MCF 10A (cell line): ENCODE results near the gene PHLPP1. TPM values are rescaled to one million over a fixed set of nuclear protein-coding genes. Genes with fewer than 3 reads are reported as not detected.

Experiments used
- BruUV-seq: library from RNA; stranded (reverse); fragments of 400-500 nt; replicated peaks from 2 replicates; lab custom pipeline; 2021; lab: Mats Ljungman, UMichigan
- CTCF ChIA-PET: fragments of 300-600 bp; sonication (Branson Sonifier 250); formaldehyde crosslinking; extraction: SDS; loops from one replicate; lab custom pipeline; 2021; ENCODE audit warnings: antibody characterized with exemption, inconsistent platforms; lab: Yijun Ruan, JAX
- POLR2A ChIA-PET: fragments of 300-600, 350-650 bp; sonication (Branson Sonifier 250); formaldehyde crosslinking; extraction: SDS; loops from one replicate; lab custom pipeline; 2020; ENCODE audit warnings: antibody characterized with exemption, inconsistent platforms; lab: Yijun Ruan, JAX
- DNase-seq: peaks from one replicate; pipeline ENCODE4 v3.0.0-alpha.2; 2018; ENCODE audit not compliant: unreplicated experiment
- H3K27ac Mint-ChIP-seq: one replicate; pipeline ENCODE4 v1.8.0; 2022; ENCODE audit warnings: mild to moderate bottlenecking, low read depth, mixed read lengths; ENCODE audit not compliant: unreplicated experiment
- H3K27me3 Mint-ChIP-seq: one replicate; pipeline ENCODE4 v1.8.0; 2022; ENCODE audit warnings: mixed read lengths; ENCODE audit not compliant: insufficient read depth, unreplicated experiment
- H3K36me3 Mint-ChIP-seq: one replicate; pipeline ENCODE4 v1.8.0; 2022; ENCODE audit warnings: mild to moderate bottlenecking, moderate library complexity, mixed read lengths; ENCODE audit not compliant: insufficient read depth, unreplicated experiment
- H3K4me1 Mint-ChIP-seq: one replicate; pipeline ENCODE4 v1.8.0; 2022; ENCODE audit warnings: mixed read lengths; ENCODE audit not compliant: insufficient read depth, unreplicated experiment
- H3K4me3 Mint-ChIP-seq: one replicate; pipeline ENCODE4 v1.8.0; 2022; ENCODE audit warnings: mild to moderate bottlenecking, moderate library complexity, mixed read lengths; ENCODE audit not compliant: unreplicated experiment
- H3K9me3 Mint-ChIP-seq: one replicate; pipeline ENCODE4 v1.8.0; 2022; ENCODE audit warnings: mixed read lengths; ENCODE audit not compliant: unreplicated experiment
- CTCF ChIP-seq: fragments of 200-600 bp; IDR thresholded peaks from one replicate; pipeline ENCODE4 v1.8.0; 2022; ENCODE audit warnings: antibody characterized with exemption, mild to moderate bottlenecking; ENCODE audit not compliant: unreplicated experiment
- intact Hi-C: fragments of 100-400 bp; cut with micrococcal nuclease; formaldehyde crosslinking; loops from 2 replicates; pipeline ENCODE4 v1.14.1; 2022
- total RNA-seq: library from RNA; stranded (reverse); gene quantifications from 2 replicates; pipeline ENCODE4 v1.2.3, GENCODE V29; 2022

Gene PHLPP1
- total RNA-seq, 1 experiment from 2014 or later = 13.1 TPM

- ChIA-PET CTCF (interaction anchor here (1.2 kb wide), 1 partner anchor 15 kb away, joined by 4 read pairs; no protein-coding TSS in a partner anchor), POLR2A (interaction anchor here (1.0 kb wide), 1 partner anchor 21 kb away, joined by 3 read pairs; no protein-coding TSS in a partner anchor)
- Mint-ChIP-seq H3K4me3 (no peak overlapping the region), H3K27ac (no peak overlapping the region), H3K9me3 (no peaks in the 10 kb centered on the region), H3K36me3 (no peaks in the 10 kb centered on the region), H3K4me1 (peaks cover 39% of the 10 kb centered on the region), H3K27me3 (no peaks in the 10 kb centered on the region)
- no peak for DNase-seq
- no peak for TF ChIP-seq CTCF
- BruUV-seq = no TSS peak
- intact Hi-C loops = no loop called here
Observed at GRCh38 chr18:62788111-62788510, 72.8 kb downstream of the PHLPP1 start.

- BruUV-seq = no TSS peak
- H3K27ac Mint-ChIP-seq = no peak overlapping the region
- intact Hi-C loops = no loop called here
Observed at GRCh38 chr18:62788876-62789275, 73.5 kb downstream of the PHLPP1 start.

GRCh38 chr18:62790871-62791772, 75.8 kb downstream of the PHLPP1 start:
- no peaks in the 10 kb centered on the region for H3K9me3 Mint-ChIP-seq
- no peak overlapping the region for H3K27ac Mint-ChIP-seq
- no peaks in the 10 kb centered on the region for H3K27me3 Mint-ChIP-seq
- CTCF ChIA-PET = interaction anchor here (0.6 to 1.2 kb wide), 4 partner anchors 10 to 207 kb away, joined by 3 to 4 read pairs (median 3); no protein-coding TSS in a partner anchor
- H3K4me3 Mint-ChIP-seq = no peak overlapping the region
- no peaks in the 10 kb centered on the region for H3K36me3 Mint-ChIP-seq
- POLR2A ChIA-PET = interaction anchor here (0.9 to 2.1 kb wide), 5 partner anchors 9 to 75 kb away, joined by 3 to 18 read pairs (median 3); partner anchors contain the start of gene PHLPP1
- DNase-seq = no peak
- no peak for TF ChIP-seq CTCF
- H3K4me1 Mint-ChIP-seq = peaks cover 24% of the 10 kb centered on the region
- BruUV-seq = no TSS peak
- intact Hi-C loops = no loop called here

More at GRCh38 chr18:62788876-62789275, 73.5 kb downstream of the PHLPP1 start:
- DNase-seq = no peak
- ChIA-PET POLR2A (interaction anchor here (0.8 to 1.8 kb wide), 5 partner anchors 11 to 67 kb away, joined by 3 to 6 read pairs (median 3); no protein-coding TSS in a partner anchor), CTCF (interaction anchor here (0.7 to 1.2 kb wide), 3 partner anchors 13 to 47 kb away, joined by 4 to 6 read pairs (median 4); no protein-coding TSS in a partner anchor)
- Mint-ChIP-seq H3K36me3 (no peaks in the 10 kb centered on the region), H3K4me3 (no peak overlapping the region), H3K9me3 (no peaks in the 10 kb centered on the region), H3K27me3 (no peaks in the 10 kb centered on the region), H3K4me1 (peaks cover 33% of the 10 kb centered on the region)
- no peak for TF ChIP-seq CTCF

- Mint-ChIP-seq H3K9me3 (no peaks in the 10 kb centered on the region), H3K27ac (no peak overlapping the region), H3K36me3 (no peaks in the 10 kb centered on the region), H3K27me3 (no peaks in the 10 kb centered on the region), H3K4me1 (peaks cover 24% of the 10 kb centered on the region), H3K4me3 (no peak overlapping the region)
- no peak for DNase-seq
- intact Hi-C loops = no loop called here
- CTCF ChIA-PET = interaction anchor here (0.6 to 0.7 kb wide), 2 partner anchors 17 to 589 kb away, joined by 3 read pairs; no protein-coding TSS in a partner anchor
- no TSS peak for BruUV-seq
- POLR2A ChIA-PET = interaction anchor here (1.0 to 1.6 kb wide), 2 partner anchors 25 to 28 kb away, joined by 3 read pairs; no protein-coding TSS in a partner anchor
- TF ChIP-seq CTCF = no peak
Observed at GRCh38 chr18:62792016-62792415, 76.7 kb downstream of the PHLPP1 start.
